BE2C (cell line): Measurements from ENCODE around the gene MEGF11.

Source experiments
- DNase-seq: peaks from one replicate; pipeline ENCODE4 v3.0.0-alpha.2; 2020
- H3K27me3 ChIP-seq: fragments of 250-450 bp; sonication (Bioruptor Pico); 2 replicates; pipeline ENCODE4 v1.5.1; 2020; ENCODE audit warnings: mild to moderate bottlenecking
- H3K36me3 ChIP-seq: fragments of 250-450 bp; sonication (Bioruptor Pico); 2 replicates; pipeline ENCODE4 v1.5.1; 2020; ENCODE audit warnings: mild to moderate bottlenecking
- H3K4me1 ChIP-seq: fragments of 250-450 bp; sonication (Bioruptor Pico); 2 replicates; pipeline ENCODE4 v1.5.1; 2020
- H3K4me3 ChIP-seq: 2 replicates; pipeline ENCODE4 v1.5.1; 2011; ENCODE audit warnings: low read depth, low read length
- H3K9me3 ChIP-seq: fragments of 250-450 bp; sonication (Bioruptor Pico); 2 replicates; pipeline ENCODE4 v1.5.1; 2020
- TF ChIP-seq, protein P1 (sequence below): IDR thresholded peaks from 2 replicates; pipeline ENCODE4 v1.5.1; 2012; ENCODE audit warnings: mild to moderate bottlenecking, low read depth, low read length

Gene MEGF11

DNA sequence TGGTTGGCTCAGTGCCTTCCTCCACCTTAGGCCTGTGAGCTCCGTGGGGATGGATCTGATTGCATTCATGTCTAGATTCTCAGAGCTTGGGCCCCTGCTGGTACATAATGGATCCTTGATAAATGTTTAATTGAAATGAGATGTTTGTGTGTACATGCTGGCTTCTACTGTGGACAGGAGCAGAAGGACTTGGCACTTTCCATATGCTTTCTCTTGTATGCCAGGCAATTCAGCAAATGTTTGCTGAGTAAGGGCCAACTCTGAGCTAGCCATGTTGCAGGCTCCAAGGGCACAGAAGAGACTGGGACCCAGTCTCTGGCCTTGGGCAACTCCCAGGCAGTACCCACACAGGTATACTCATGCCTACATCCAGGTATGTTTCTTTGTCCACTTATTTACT lies 317.3 kb downstream of the MEGF11 start:
- DNase-seq, result no peak
- Histone ChIP-seq H3K9me3 (no peaks in the 10 kb centered on the region), H3K27me3 (no peaks in the 10 kb centered on the region), H3K4me3 (no peak overlapping the region), H3K36me3 (no peaks in the 10 kb centered on the region), H3K4me1 (peaks cover 13% of the 10 kb centered on the region)
- TF ChIP-seq, protein P1, sequence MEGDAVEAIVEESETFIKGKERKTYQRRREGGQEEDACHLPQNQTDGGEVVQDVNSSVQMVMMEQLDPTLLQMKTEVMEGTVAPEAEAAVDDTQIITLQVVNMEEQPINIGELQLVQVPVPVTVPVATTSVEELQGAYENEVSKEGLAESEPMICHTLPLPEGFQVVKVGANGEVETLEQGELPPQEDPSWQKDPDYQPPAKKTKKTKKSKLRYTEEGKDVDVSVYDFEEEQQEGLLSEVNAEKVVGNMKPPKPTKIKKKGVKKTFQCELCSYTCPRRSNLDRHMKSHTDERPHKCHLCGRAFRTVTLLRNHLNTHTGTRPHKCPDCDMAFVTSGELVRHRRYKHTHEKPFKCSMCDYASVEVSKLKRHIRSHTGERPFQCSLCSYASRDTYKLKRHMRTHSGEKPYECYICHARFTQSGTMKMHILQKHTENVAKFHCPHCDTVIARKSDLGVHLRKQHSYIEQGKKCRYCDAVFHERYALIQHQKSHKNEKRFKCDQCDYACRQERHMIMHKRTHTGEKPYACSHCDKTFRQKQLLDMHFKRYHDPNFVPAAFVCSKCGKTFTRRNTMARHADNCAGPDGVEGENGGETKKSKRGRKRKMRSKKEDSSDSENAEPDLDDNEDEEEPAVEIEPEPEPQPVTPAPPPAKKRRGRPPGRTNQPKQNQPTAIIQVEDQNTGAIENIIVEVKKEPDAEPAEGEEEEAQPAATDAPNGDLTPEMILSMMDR, result no peak

DNA sequence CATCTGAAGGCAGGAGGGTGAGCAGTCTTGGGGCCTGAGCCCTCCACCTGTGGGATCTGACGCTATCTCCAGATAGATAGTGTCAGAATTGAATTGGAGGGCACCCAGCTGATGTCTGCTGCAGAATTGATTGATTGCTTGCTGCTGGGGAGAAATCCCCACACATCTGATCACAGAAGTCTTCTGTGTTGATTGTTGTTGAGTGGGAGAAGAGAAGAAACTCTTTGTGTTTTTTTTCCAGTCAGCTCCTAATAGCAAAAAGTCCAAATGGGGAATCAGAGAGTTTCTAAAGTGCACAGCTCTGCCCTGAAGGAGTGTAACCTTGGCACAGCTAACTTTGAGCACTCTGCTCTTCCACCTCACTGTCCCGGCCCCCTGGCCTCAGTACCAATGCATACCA lies 318.2 kb downstream of the MEGF11 start:
- peaks cover 12% of the 10 kb centered on the region for H3K4me1 ChIP-seq
- no peak overlapping the region for H3K4me3 ChIP-seq
- DNase-seq, result no peak
- H3K9me3 ChIP-seq, result no peaks in the 10 kb centered on the region
- H3K36me3 ChIP-seq, result no peaks in the 10 kb centered on the region
- TF ChIP-seq, protein P1, result no peak
- no peaks in the 10 kb centered on the region for H3K27me3 ChIP-seq

DNA sequence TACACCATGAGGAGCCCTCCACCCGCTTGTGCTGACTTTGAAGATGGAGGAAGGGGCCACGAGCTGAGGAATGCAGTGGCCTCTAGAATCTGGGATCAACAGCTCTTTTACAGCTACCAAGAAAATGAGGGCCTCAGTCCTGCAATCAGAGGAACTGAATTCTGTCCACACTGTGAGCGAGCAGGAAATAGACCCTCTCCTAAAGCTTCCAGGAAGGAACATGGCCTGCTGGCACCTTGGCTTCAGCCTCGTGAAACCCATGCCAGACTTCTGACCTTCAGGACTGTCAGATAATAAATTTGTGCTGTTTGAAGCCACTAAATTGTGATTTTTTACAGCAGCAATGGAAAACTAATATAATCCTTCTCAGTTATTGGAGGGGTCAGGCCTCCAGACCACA lies 322.3 kb downstream of the MEGF11 start:
- Histone ChIP-seq H3K9me3 (no peaks in the 10 kb centered on the region), H3K36me3 (no peaks in the 10 kb centered on the region), H3K4me3 (no peak overlapping the region), H3K27me3 (no peaks in the 10 kb centered on the region), H3K4me1 (no peaks in the 10 kb centered on the region)
- DNase-seq, result no peak
- TF ChIP-seq, protein P1, result no peak

DNA sequence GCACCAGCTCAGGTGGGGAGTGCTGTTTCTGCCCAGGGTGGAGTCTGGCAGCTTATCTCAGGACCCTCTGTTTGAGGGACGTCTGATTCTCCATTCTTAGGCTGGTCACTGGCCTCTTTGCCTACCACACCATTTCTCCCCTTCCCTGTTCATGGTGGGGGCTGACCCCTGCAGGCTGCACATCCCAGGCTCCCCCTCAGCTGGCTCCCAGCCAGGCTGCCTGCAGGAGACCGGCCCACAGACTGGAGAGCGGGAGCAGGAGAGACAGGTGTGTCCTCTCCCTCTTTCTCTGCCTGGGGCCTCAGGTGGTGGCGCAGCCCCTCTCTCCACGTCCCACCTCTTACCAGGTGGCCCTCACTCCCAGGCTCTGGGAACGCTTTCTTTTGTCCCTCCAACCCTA lies 323.4 kb downstream of the MEGF11 start:
- no peaks in the 10 kb centered on the region for H3K27me3 ChIP-seq
- no peaks in the 10 kb centered on the region for H3K4me1 ChIP-seq
- no peak overlapping the region for H3K4me3 ChIP-seq
- H3K9me3 ChIP-seq, result no peaks in the 10 kb centered on the region
- H3K36me3 ChIP-seq, result no peaks in the 10 kb centered on the region
- DNase-seq, result no peak
- TF ChIP-seq, protein P1, result no peak

DNA sequence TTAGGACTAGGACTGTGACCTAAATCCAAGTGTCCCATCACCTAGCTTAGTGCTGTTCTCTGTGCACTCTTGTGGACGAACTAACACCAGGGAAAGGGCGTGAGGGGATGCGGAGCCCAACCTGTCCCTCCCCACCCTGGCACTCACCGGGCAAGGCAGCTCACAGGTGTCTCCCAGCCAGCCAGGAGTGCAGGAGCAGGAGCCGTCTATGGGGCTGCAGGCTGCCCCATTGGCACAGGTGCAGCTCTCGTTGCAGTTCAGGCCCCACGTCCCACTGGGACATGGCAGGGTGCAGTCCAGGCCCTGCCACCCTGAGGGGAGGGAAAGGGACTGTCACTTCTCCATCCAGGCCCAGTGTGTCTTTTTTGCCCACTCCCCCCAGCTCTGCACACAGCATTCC lies 324.0 kb downstream of the MEGF11 start:
- H3K36me3 ChIP-seq, result no peaks in the 10 kb centered on the region
- TF ChIP-seq, protein P1, result no peak
- no peaks in the 10 kb centered on the region for H3K9me3 ChIP-seq
- no peaks in the 10 kb centered on the region for H3K4me1 ChIP-seq
- H3K4me3 ChIP-seq, result no peak overlapping the region
- no peaks in the 10 kb centered on the region for H3K27me3 ChIP-seq
- no peak for DNase-seq

DNA sequence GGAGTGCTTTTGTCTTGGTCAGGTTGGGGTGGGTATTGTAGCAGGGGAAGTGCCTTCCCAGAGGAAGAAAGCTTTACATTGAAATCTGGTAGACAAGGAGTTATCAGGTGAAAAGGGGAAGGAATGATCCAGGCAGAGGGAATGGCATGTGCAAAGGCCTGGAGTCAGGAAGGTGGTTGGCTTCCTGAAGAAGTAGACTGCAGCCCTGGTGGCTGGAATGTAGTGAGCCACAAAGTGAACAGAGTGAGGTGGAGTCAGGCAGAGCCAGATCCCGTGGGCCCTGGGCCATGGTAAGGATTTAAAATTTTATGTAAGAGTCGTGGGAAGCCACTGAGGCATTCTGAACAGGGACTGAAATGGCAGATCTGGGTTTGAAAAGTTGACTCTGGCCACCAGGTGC lies 326.0 kb downstream of the MEGF11 start:
- H3K27me3 ChIP-seq, result no peaks in the 10 kb centered on the region
- H3K9me3 ChIP-seq, result no peaks in the 10 kb centered on the region
- no peaks in the 10 kb centered on the region for H3K4me1 ChIP-seq
- no peak overlapping the region for H3K4me3 ChIP-seq
- TF ChIP-seq, protein P1, result peak; percentile 18; the same call in 1 of the 2 replicates
- no peak for DNase-seq
- no peaks in the 10 kb centered on the region for H3K36me3 ChIP-seq
